Cerebellar cortex (tissue), 1 donor: ENCODE measurements around the gene LPCAT1.

Experiments
- DNase-seq: peaks from one replicate; pipeline ENCODE4 v3.0.0-alpha.2; 2015; ENCODE audit warnings: low spot score

Gene LPCAT1

DNA sequence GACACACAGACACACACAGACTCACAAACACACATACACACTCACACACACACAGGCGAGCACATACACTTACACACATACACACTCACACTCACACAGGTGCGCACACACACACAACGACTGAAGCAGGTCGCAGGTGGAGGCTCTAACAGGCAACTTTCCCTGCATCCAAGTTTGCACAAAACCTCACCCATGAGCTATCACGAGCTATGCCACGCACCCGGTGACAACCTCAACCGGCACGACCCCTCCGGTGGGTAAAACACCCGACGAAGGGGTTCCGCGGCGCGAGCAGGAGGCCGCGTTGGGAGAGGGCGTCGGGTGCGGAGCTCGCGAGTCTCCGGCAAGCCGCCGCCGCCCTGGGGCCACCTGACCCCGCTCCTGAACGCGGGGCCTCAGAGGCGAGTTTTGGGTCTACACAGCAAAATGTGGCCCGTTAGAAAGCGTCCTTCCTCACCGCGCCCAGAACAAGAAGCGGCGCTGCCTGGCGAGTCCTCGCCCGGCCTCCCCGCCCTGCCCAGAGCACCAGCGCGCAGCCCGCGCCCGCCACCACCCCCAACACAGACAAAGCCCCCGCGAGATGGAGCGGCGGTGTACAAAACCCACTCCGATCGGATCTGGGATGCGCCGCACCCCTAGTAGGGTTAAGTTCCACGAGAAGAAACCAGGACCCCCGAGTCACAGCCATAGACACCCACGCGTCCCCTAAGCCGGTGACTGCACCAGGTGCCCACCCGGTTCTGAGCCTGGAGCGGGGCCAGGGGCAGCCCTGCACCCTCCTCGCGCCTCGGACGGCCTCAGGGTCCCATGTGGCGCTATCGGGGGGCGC, 79.2 kb downstream of the LPCAT1 start:
- no peak for DNase-seq

DNA sequence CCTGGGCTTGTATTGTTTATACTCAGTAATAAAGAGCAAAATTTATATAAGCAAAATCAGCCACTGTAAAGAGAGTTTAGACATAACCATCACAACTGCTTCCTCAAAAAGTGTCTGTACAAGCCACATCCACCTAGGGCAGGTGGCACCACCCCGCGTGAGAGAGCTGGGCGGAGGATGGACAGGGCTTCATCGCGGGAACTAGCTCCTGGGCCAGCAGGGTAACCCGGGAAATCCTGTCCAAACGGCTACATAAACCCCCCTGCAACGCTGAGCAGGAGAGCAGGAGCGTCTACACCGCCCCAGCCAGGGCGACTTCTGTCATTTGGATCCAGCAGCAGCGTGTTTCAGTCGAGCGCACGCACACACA, 79.8 kb downstream of the LPCAT1 start:
- no peak for DNase-seq

DNA sequence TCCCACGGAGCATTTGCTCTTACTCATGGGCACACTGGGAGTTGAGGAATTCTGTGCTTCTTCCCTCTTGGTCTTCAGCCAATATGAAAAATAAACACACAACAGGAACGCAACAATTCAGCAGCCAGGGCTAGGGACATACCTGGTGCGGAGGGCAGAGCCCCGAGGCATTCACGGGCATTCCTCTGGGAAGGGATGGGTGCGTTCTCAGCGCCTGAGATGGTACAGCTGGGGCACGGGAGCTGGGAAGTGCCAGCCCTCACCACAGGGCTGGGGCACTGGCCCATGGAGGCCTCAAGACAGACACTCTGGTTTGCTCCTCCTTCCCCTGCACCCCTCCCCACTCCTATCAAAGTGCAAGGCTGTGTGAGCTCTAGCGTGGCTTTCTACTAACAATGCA, 80.6 kb downstream of the LPCAT1 start:
- no peak for DNase-seq

DNA sequence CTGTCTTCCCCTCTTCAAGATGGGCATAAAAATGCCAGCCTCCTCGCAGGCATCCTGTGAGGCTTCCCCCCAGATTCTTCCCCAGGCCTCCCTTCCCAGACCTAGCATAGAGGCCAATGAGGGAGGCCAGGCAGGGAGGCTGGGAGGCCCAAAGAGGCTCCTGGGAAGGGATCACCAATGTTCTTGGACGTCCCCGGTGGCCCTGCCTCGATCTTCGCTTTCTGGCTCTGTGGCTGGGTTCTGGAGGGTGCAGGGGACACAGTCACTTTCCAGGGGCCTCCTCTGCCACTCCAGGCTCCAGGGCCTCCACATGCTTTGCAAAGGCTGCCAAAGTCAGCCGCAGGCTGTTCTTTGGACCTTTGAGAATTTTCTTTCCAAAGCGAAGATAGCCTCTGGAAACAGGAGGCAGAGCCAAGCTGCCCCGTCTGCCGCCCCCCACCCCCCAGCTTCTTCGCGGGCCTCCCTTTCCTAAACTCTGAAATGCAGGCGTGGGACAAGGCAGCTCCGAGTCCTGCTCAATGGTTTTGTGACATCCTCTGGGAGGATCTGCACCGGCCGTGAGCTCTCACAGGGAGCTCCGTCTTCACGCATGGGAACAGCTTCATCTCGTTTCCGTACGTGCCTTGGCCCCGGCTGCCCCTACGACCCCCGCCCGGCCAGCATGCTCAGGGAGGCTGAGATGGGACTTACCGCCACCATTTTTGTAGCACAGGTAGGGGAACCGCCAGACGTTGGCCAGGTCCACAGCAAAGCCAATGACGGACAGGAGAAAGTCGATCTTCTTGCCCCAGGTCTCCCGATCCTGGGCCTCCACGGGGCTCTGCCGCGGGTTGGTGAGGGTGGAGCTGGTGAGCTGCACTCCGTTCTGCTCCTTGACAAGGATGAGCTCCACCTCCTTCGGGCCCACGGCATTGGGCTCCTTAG, 81.3 kb downstream of the LPCAT1 start:
- no peak for DNase-seq

DNA sequence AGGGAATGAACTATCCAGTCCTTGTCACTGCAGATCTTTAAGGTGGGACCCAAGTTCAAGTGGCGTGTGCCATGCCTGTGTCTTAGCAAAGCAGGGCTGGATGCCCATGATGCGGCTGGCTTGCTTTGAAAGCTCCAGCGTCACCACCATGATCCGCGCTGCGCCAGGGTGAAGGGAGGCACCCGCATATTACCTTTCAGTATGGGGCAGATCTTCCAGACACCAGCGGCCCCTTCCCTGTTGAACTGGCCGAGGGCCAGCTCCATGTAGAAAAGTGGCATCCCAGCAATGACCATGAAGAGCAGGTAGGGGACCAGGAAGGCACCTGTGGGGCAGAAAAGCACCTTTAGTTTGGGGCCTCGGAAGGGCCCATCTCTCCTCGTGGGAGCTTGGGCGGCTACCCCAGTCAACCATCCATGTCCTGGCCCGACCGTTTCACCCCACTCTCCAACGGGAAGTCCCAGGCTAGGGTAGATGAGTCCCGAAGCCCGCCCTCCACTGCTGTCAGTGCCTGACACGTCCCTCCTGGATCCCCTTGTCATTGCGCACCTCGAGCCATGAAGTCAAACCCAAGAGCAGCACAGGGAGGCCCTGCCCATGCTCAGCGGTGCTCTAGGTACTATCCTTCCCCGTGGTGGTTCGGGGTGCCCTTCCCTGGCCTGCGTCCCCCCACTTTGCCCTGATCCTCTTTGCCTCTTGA, 82.4 kb downstream of the LPCAT1 start:
- no peak for DNase-seq

DNA sequence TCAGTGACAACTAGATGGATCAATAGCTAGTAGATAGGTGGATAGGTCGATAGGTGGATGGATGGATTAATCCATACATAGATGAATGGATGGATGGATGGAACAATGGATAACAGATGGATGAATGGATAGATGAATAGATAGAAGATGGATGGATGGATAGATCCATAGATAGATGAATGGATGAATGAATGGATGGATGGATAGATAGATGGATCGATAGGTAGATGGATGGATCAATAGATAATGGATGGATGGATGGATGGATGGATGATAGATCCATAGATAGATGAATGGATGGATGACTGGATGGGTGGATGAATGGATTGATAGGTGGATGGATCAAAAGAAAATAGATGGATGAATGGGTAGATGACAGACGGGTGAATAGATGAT, 83.7 kb downstream of the LPCAT1 start:
- no peak for DNase-seq

DNA sequence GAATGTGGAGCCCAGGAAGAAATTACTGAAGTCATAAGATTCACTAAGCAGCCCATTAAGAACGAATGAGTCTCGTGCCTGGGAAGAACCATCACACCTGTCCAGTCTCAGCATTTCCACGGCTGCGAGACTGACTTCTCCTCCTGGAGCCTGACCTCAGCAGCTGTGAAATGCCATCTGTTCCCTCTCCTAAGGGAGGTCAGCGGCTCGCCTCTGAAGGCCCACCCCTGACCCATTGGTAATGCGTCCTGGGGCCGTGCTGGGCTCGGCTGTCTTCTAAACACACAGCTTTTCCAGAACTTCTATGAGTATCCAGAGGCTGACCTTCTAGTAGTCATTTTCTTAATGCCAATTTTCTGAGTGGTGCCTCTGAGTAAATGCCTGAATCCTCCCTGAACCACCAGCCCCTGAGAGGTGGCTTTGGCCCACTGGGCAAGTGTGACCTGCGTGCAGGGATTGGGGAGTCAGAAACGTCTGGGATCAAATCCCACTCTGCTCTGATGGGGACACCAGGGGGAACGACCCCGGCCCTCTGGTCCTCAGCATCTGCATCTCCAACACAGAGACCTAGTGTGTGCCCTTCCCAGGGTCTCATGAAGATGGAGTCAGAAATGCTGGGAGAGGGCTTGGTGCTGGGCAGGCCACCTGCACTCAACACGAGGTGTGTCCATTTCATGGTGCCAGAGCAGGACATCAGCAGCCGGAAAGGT, 84.2 kb downstream of the LPCAT1 start:
- DNase-seq, result no peak

DNA sequence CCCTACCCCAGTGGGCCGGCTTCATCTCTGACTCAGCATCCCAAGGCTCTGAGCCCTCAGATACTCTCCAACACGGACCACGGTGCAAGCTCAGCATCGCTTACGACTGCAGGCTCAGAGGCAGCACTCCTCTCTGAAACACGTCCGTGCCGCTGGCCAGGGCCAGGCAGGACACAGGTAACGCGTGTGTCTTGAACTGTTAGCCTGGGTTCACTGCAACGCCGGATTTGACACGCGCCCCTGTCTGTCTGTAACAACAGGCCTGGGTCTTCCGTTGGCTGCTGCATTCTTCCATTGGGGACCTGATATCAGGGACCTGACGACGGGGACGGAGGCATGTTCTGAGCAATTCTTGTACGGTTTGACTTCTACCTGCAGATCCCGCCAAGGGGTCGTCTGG, 84.9 kb downstream of the LPCAT1 start:
- DNase-seq, result no peak

DNA sequence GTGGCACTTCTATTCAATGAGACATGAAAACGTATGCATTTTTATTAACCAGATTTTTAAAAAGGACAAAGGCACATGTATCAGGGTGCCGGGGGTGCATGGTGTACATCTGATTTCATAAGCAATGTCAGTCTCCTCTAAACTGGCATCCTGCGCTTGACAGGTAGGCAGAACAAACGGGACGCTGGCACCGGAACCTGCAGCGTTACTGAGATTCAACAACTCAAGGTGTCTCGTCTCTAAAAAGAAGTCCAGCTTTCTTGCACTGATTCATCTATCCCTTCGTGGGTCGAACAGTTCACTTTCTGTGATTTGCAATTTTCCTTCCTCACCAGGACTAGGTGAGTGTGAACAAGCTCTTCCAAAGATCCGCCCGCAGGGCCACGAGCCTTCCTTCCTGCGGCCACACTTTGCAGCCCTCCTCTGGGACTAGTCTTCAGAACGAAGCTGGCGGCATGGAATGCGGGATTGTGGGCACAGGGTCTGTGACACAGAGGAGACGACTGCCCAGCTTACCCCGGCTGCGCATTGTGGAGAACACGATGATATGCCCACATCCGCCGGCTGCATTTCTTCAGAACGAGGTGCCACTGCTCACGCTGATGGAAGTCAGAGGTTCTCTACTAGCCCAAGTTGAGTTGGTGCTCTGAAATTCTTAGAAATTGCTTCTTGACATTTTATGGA, 85.7 kb downstream of the LPCAT1 start:
- DNase-seq, result no peak

DNA sequence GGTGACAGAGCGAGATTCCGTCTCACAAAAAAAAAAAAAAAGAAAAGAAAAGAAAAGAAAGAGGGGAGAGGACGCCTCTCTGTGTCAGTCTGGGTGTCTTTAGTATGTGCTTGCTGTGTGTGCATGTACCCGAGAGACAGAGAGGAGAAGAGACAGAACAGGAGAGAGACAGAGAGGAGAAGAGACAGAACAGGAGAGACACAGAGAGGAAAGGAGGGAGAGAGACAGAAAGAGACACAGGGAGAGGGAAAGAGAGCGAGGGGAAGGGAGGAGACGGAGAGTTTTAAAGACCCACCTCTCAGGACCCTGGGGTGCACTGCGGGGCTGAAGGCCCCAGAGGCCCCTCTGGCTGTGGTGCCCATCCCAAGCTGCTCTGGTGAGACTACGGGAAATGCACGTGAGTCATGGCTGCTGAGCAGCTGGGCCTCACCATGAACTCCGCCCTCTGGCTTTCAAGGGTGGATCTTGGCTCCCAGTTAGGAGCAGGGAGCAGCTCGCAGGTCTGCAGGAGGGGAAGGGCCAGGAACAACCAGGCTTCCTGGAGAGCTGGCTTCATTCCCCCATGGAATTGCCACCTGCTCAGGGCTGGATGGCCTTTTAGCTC, 86.4 kb downstream of the LPCAT1 start:
- DNase-seq, result no peak

DNA sequence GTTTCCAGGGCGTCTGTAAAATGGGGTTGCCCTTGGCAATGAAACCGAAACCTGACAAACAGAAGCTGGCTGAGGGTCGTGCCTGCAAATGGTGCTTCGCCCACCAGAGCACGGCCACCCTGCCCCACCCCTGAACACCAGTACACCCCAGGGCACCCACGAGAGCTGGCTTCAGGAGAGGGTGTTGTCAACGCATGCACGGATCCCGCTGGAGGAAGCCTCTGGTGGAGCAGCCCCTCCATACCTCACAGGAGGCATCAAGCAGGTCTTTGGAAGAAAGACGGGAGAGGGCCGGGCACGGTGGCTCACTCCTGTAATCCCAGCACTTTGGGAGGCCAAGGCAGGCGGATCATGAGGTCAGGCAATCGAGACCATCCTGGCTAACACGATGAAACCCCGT, 87.1 kb downstream of the LPCAT1 start:
- no peak for DNase-seq

DNA sequence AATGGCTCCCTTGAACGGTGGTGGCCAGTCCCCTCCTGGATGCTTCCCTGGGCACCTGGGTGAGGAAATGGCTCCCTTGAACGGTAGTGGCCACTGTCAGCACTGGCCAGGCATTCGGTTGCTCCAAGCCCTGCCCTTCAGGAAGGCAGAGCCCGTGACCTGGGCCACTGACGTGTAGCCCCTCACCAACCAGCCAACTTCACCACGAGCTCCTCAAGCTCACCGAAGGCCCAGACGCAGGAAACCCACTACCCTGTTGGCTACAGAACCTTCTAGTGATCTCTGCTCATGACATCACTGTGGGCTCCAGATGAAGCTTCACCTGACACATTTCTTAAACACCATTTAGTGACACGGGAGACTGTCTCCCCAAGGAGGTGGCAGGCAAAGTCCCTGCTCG, 87.7 kb downstream of the LPCAT1 start:
- no peak for DNase-seq

DNA sequence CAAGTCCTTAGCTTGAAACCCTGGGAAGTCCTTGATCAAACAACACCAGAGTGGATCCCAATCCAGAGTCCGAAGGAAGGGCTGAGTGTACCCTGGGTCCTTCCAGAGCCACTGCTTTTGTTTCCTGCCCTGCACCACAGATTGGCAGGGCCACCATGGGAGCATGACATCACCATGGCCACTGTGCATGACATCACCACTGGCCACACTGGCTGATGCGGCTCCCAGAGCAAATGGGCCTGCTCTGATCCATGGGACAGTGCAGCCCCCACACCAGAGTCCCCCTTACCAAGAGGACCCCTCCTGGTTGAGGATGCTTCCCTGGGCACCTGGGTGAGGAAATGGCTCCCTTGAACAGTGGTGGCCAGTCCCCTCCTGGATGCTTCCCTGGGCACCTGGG, 88.4 kb downstream of the LPCAT1 start:
- no peak for DNase-seq

DNA sequence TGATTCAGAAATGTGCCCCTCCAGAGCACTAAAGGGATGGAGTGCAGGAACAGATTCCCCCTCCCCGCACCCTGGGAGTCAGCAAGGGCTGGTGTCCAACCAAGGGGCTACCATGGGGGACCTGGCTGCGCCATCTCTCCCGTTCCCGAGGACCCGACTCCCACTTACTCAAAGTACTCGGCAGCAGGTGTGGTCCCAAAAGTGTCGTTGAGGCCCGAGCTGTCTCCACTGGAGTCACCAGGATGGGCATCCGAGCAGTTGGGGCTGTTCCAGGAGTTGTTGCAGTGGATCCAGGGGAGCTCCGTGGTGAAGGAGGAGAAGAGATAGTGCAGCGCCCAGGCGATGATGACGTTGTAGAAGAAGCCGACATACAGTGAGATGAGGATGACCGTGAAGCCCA, 91.5 kb downstream of the LPCAT1 start:
- no peak for DNase-seq

DNA sequence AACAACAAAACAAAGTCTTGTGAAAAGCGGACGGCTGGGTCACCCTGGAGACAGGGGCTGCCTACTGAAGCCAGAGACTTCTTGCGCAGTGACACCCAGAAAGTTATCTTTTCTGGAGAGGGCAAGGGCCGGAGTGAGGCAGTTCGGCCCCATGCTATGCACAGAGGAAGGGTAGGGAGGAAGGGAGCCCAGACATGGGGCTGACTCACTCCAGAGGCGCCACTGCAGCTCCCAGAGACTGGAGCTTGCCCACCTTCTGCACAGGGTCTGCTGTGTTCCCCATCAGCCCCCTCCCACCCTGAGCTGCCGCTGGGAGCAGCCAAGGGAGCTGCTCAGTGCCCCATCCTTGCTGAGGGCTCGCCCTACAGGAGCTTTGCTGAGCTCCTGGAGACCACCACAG, 91.9 kb downstream of the LPCAT1 start:
- DNase-seq, result no peak

DNA sequence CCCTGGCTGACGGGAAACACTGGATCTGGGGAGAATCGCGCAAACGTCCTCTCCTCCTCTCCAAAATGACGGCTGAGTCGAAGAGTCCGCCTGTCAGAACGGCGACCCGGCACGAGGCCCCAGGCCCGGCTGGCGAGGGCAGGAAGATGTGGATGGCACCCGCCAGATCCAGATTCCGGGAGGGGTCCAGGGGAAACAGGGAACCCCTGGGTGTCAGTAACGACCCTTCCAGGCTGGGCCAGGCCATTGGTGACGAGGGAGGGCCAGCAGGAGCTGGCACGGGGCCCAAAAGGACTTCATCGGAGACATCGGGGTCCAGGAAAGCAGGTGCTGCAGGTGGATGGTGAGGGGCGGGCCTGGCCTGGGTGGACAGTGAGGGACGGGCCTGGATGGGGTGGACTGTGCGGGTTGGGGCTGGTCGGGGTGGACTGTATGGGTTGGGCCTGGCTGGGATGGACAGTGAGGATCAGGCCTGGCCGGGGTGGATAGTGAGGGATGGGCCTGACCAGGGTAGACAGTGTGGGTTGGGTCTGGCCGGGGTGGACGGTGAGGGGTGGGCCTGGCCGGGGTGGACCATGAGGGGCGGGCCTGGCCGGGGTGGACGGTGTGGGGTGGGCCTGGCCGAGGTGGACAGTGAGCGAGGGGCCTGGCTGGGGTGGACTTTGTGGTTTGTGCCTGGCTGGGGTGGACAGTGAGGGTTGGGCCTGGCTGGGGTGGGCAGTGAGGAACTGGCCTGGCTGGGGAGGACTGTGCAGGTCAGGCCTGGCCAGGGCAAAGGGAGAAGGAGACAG, 92.5 kb downstream of the LPCAT1 start:
- no peak for DNase-seq

DNA sequence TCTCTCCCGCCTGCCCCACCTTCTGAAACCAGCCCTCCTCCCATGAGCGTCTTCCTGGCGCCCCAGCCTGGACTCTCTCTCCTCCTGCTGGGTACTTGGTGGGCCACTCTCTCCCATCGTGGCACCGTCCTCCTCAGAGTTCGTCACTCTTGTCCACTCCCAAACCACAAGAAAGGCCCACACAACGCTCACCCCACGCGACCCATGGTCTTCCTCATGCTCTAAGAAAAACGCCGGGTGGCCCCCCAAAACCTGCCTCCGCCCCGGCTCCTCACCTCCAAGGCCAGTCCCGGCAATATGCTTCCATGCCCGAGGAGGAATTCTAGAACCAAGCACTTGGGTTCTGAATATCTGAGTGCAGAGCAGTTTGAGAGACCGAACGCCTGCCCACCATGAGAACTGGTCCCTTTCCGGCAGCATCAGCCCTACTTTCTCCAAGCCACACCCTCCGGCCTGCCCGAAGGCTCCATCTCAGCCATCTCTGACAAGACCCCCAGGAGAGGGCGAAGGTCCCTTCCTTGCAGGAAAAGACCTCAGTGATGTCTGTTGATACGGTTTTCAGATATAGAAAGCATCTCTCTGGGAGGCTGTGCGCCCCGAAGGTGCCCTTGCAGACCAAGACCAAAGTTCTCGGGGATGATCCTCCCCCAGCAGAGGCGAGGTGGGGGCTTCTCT, 93.5 kb downstream of the LPCAT1 start:
- DNase-seq, result no peak

DNA sequence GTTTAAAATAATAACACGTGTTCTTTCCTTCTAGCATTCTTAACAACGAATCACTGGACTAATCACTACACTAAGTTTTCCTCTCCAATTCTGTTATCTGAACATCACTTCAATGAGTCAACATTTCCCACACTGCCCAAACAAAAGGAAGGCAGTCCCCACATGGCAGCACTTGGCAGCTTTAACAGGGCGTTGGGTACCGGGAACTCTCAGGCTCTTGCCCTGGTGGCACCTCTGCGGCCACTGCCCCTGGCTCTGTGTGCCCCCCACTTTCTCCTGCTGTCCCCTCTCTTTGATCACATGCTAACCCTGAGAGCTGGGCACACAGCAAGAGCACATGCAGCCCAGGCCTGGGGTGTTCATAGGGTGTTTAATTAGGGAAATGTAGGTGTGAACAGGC, 94.3 kb downstream of the LPCAT1 start:
- no peak for DNase-seq

DNA sequence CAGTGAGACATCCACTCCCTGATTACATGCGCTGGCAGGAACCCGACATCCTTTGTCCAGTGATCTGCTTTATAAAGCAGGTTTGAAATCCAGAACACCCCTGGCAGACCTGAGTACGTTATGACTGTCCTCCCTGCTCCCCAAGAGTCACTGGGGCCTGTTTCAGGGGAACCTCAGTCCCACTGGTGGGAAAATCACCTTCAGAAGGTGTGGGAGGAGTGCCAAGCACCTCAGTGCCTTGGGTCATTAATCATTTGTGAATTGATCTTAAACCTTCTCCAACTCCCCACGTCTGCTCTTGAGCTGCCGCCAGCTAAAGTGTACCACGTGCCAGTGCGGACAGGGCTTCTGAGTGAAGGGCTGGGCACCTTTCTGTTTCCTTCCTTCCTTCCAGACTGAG, 94.7 kb downstream of the LPCAT1 start:
- DNase-seq, result no peak

DNA sequence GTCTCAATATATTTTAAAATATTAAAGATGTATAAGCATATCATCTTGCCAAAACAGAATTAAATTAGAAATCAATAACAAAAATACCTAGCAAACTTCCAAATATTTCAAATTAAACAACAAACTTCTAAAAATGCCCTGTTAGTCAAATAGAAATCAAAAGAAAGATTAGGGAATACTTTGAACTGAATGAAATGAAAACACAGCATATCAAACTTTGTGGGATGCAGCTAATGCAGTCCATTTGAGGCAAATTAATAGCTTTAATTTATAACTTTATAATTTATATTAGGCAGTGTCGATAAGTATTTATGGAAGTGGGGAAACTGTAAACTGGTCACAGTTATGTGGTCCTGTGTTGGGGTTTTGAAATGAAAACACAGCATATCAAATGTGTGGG, 95.7 kb downstream of the LPCAT1 start:
- DNase-seq, result no peak
